GM18867 (cell line): ENCODE data around the gene TMEM35B.
"Not testable (repeated sequence)": the region's sequence is repeated elsewhere in the genome, so short reads cannot be mapped to it uniquely, and the experiment has no call there.

ENCODE experiments used
- ATAC-seq: cut with Tn5 transposase; IDR thresholded peaks from one replicate; pipeline ENCODE4 v1.9.1; 2021; ENCODE audit warnings: mild to moderate bottlenecking, moderate library complexity; ENCODE audit not compliant: unreplicated experiment

Gene TMEM35B

DNA sequence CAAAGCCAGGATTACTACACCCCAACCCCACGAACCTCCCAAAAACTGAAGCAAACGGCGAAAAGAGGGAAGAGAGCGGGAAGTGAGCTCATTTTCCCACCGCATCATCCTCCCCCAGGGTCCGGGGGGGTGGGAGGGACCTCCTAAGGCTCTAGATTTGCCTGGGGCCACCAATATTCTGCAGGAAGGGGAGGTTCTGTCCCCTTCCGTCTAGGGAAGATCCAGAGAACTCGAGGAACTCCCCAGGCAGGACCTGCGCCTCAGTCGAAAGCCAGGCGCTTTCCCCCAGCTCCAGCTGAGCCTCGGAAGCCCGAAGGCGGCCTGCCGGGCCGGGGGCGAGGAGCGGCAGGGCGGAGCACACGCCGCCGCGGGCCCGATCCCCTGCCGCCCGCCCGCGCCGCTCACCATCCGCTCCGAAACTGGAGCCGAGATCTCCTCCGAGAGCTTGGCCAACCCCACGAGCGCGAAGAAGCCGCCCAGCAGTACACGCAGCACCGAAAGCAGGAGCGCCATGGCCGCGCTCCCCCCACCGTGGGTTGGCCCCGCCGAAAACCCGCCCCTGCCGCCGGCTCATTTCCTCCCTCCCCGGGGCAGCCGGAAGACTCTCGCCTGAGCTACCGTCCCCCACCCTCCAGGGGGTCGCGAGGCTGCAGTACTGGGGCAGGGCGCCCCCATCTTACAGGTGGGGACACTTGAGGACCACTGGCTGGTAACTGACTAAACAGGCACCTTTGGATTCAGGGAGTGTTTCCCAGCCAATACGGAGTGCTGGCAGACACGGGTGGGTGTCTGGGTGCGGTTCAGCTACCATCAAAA, at the start of gene TMEM35B:
Gene TMEM35B (minus strand): TSS at position 555 of the 816 bp plus-strand sequence. CDS start 42 bp downstream, at position 513.
- peak; percentile 80 for ATAC-seq

DNA sequence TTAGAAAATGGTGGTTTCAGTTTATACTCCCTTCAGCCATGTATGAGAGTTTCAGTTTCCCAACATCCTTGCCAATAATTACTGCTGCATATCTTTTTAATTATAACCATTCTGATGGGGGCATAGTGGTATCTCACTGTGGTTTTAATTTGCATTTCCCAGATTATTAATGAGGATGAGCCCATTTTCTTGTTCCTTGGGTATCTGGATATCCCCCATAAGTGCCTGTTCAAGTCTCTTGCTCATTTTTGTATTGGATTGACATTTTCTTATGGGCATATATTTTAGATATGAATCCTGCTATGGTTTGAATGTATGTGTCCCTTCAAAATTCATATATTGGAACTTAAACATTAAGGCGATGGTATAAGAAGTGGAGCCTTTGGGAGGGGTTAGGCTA, 48.2 kb upstream of the TMEM35B start:
- ATAC-seq: no peak

DNA sequence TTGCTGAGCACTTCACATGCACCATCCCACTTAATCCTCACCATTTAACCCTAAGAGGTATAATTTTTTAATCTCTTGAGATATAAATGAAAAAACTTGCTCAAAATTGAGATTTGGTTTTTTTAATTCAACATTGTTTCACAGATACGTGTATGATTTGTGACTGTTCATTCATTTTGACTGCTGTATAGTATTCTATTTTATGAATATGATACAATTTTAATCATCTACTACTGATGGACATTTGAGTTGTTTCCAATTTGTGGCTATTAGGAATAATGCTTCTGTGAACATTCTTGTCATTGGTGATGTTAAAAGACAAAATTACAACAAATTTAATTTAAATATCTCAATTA, 47.2 kb upstream of the TMEM35B start:
- ATAC-seq: no peak

DNA sequence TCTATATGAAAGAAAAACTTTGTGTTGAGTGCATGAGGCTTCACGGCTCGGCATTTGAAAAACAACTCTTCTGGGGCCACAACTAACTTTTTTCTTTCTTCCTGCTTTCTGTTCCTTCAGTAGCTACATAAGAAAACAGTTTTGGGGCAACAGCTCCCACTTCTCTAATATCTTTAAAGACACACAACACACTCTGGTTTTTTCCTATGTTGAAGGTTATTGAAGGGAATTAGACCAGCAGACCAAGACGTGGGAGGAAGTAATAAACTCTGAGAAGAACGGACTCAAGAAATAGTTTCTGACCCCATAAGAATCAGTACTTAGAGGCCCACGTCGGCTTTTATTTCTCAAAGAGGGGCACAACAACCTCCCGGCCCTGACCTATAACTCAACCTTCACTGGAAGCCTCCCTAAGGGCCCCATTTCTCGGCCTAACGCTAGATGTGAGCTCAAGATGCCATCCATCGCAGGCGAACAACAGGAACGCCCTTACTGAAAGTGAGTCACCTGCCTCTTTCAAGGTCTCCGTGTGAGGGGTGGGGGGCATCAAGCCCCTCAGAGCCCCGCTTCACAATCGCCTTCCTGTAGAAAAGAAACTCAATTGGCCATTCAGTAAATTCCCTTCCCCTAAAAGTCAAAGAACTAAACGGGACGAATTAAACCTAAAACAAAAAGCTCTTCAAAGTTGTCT, 45.8 kb upstream of the TMEM35B start:
- no peak for ATAC-seq

DNA sequence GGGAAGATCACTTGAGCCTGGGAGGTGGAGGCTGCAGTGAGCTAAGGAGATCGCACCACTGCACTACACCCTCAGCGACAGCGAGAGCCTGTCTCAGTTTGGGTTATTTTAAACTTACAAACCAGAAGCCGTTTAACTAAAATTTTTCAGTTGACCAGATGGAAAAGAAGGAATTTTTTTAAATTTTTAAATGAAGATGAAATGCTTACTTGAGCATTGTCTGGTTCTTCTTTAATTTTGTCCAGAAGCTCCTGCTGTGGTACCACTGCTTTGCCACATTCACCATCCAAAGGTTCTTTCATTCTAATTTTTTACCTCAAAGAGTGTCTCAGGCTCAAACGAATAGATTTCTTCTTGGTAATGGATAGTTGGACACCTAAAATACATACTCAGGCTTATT, 45.2 kb upstream of the TMEM35B start:
- no peak for ATAC-seq

DNA sequence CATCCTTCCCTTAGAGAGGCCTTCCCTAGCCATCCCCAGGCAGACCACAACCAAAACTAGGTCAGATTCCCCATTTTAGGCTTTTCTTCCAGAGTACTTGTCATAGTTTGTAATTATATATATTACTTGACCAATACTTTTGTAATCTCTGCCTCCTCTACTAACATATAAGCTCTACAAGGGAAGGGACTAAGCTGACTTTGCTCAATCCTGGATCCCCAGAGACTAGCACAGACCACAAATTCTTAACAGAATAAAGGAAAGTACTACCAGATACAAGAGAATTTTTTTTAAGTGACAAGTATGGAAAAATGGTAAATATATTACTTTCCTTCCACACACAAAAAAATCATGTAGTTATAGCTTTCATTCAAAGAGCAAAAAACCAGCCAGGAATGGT, 44.6 kb upstream of the TMEM35B start:
- no peak for ATAC-seq

DNA sequence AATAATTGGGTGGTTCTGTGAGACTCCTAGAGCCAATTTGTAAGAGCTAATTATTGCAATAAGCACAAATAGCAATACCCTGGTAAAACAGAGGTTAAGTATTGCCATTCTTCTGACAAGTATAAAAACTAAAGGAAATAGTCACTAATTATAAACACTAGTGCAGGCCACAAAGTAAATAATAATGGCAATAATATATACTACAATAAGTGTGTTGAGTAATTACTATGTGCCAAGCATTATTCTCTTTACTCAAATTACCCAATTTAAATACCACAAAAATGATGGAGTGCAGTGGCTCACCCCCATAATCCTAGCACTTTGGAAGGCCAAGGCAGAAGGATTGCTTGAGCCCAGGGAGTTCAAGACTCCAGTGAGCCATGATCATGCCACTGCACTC, 31.3 kb upstream of the TMEM35B start:
- ATAC-seq: no peak

DNA sequence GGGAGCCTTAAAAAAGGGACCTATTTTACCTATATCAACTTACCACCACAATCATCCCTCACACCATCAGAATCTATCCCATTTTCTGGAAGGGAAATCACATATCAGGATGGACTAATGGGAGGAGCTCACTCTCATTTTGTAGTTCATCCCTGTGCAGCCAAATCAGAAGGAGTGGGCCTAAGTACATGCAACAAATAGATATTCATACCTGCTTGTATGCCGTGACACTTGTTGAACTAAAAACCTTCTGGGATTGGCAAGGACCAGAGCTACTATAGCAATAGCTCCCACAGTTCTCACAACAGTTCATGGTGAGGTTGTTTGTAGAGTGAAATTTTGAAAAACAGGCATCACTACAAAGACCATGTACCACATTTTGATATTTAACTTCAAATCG, 29.3 kb upstream of the TMEM35B start:
- ATAC-seq: no peak

DNA sequence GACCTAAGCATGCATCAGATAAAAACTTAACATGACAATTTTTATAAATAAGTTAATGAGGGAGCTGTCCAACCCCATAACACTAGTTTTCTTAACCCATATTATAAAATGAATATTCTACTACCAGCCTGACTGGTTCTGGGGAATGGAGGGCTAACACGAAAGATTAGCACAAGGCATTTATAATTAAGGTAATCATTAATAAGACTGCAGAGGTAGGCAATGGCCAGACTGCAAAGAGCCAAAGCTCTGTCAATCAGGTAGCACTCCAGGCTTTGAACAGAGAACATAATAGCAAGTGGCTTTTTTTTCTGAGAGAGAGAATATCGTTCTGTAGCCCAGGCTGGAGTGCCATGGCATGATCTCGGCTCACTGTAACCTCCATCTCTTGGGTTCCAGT, 20.6 kb upstream of the TMEM35B start:
- no peak for ATAC-seq

DNA sequence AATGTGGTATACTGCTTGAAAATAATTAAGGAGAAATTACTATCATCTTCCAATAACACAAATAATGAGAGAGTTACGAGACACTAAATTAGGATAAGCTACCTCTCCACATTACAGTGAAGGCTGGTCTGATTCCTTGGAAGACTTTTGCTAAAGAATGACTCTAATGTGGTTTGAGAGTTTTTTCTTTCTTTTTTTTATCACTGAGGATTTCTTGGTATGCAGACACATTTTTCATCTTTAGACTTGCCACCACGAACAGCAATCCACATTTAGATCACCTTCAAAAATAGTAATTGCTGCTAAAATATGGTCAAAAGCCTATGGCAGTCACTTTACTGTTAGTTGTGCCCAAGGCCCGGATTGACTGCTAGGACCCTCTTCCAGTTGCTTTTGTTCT, 16.6 kb upstream of the TMEM35B start:
- no peak for ATAC-seq

DNA sequence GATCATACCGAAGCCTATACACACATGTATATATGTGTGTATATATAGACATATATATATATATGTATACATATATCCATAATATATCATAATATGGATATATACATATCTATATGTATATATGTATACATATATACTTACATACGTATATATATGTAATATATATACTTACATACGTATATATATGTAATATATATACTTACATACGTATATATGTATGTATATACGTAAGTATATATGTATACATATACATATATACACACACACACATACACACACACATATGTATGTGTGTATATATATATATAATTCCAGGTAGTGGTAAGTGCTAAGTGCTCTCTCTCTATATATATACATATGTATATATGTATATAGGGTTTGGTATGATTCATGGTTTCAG, 9.7 kb upstream of the TMEM35B start:
- ATAC-seq: no peak

DNA sequence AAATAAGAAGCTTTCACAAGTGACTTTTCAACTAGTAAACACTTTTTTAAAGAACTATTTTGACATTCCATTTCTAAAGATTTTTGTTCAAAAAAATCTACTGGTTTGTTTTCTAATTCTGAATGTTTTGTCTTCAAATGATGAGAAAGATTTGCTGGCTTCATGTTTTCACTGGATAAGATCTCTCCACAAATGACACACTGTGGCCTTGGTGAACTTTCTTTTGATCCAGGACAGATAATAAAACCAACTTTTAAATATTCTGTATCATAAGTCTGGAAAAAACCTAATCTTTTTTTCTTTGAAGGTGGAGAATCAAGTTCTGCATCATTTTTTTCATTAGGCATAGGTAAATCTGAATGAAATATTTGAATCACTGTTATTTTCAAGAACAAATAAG, 3.4 kb upstream of the TMEM35B start:
- no peak for ATAC-seq

DNA sequence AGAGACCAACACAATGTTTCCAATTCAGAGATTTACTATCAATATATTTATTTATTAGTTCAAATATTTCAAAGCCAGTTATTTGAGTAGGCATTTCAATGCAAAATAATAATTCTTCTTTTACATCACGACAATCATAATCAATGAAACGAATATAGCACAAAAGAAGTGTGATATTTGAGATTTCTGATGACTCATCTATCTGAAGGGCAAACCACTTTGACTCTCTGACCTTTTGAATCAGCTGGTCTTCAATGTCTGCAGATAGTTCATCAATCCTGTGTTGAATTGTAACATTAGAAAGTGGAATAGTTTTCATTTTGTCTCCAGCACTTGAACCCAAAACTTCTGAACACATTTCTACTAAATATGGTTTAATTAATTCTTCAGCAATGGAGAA, 3.0 kb upstream of the TMEM35B start:
- no peak for ATAC-seq

DNA sequence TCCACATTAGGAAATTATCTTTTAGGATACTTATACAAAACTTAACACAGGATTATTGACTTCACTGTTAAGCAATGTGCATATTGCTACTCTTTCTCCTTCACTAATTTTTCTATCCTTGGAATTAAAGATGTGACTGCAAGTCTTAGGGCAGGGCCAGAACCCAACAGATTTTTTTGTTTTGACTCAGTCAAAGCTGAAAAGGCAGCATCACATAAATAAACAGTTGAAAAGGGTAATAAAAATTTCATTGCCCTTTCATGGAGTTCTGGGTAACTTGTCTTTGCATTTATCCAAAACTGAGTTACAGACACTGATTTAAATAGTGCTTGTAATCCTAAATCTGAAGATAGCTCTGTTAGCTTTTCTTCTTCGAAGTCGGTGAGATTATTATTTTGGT, 1.9 kb upstream of the TMEM35B start:
- no peak for ATAC-seq

DNA sequence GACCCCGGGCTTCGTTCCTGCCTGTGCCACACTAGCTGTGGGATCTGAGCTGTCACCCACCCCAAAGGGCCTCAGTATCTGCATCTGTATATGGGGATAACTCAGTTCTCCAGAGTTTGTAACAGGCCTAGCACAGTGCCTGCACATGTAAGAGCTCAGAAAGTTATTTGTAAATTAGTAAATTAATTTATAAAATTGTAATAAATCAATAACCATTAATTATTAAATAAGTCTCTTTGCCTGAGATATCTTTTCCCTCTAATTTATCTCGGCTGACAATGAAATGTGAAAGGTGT, 410 bp upstream of the TMEM35B start:
- ATAC-seq: not testable (repeated sequence)

DNA sequence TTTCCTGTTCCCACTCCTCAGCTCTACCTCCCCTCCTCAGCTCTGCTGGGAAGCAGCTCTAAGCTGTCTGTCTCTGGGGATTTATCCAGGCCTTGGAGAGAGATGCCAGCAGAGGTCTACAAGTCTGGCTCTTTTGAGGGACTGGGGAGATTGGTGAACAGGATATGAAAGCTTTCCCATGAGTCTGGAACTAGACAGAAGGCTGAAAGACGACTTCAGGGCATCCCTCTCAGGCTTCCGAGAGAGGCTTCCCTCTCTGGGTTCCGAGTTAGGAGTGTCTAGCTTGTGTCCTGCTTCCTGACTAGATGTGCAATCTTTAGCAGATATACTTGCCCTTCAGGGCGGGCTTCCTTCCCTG, 733 bp downstream of the TMEM35B start:
- peak; percentile 11 for ATAC-seq

DNA sequence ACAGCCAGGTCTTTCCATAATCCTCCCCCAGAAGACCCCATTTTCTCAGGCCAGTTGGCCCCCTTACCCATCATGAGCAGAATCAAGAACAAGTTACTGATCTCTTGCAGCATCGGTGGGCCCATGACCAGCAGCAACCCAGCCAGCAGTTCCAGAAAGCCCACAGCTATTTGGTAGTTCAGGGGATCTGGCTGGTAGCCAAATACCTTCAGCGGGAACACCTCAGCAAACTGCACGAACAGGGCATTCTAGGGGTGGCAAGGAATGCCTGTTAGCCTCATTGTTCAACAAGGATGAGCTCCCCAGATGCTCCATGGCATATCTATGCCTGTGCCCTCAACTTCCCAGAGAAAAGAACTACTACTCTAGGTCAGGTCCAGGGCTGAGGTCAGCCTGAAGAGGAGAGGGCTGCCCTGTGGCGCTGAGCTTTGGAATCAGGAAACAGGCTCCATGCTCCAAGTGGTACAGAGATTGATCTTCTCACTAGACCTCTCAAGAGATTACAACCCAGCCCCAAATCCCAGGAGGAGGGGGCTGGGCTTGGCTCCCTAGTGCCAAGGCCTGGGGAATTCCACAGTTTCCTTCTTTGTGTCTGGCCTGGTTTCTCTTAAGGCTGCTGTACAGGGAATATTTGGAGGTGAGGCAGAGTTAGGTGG, 1.3 kb downstream of the TMEM35B start:
- no peak for ATAC-seq

DNA sequence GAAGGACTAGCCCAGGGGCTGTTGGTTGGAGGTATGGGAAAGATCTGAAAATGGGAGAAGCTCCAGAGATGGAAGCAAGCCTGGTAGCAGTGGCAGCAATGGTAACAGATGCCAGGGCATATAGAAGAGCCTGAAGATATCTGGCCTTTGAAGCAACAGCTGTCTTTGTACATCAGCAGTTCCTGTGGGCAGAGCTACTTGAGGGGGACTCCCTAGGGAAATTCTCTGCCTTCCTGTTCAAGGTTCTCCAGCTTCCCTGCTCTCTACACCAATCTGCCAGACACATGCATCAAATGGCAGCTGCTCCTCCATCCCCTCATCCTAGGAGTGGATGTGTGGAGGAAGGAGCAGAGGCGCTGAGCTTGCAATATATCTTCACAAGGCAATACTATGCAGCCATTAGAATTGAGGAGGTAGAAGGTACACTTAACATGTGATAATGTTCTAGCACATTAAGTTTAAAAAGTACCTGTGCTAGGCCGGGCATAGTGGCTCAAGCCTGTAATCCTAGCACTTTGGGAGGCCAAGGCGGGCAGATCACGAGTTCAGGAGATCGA, 2.2 kb downstream of the TMEM35B start:
- no peak for ATAC-seq

DNA sequence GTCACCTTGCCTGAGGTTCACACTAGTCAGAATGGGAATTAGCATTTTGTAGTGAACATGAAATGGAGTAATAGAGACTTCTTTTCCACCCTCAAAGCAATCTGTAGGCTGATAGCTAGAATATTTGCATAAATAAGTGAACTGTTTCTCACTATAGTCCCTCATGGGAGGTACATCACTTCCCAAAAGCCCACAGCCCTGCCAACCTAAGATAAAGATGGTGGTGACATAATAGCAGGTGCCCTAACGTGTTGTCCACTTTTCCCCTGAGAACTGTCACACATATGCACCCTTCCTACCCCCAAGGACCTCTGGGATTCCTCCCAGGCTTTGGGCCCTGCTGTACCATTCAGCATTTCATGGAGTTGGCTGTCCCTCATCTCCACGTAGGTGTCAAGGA, 4.4 kb downstream of the TMEM35B start:
- ATAC-seq: no peak

DNA sequence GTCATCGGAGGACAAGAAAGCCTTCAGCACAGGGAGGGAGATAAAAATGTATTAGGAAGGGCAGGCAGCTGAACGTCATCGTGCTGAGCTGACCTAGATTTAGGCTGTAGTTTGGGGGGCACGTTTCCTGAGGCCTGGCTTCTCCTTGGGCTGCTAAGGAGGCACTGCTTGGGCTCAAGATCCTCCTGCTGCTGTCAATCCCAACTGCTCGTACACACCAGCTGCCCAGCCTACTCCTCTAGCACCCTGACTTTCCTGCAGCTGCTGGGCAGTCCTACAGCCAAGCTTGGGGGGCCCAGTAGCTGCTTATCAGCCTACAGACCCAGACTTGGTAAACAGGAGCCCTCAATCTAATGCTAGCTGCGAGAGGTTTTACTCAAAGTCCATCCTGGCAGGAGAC, 6.2 kb downstream of the TMEM35B start:
- no peak for ATAC-seq

DNA sequence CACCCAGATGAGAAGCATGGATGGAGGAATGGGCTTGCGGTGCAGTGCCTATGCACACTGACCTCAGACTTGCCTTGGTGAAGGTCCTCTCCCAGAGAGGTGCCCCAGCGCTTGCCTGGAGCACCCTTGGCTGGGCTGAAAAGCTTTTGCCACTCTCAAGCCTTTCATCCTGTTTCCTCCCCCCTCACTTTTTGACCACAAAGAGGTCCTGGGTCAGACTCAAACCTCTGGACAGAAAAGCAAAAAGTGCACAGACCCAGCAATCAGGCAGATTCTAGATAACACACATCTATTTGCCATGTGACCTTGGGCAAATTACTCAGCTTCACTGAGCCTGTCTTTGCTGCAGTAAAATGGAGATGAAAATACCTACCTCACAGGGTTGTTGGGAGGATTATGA, 7.3 kb downstream of the TMEM35B start:
- no peak for ATAC-seq

DNA sequence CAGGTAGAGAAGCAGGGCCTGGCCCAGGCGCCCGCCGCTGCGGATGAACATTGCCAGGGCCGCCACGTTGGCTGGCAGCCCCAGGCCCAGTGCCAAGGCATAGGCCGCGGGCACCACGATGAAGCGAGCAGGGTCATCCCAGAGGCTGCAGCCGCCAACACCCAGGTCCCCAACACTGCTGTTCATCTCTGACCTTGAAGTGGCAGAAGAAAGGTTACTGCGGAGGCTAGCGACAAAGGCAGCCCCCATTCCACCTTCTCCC, 8.0 kb downstream of the TMEM35B start:
- ATAC-seq: no peak
